Measurements from ENCODE around the gene KCNA1. TPM values are rescaled to one million over a fixed set of nuclear protein-coding genes. Genes with fewer than 3 reads are reported as not detected.

The KCNA1 gene
- polyA plus RNA-seq, 1 donor from 2014 or later: 14.7 TPM

DNA sequence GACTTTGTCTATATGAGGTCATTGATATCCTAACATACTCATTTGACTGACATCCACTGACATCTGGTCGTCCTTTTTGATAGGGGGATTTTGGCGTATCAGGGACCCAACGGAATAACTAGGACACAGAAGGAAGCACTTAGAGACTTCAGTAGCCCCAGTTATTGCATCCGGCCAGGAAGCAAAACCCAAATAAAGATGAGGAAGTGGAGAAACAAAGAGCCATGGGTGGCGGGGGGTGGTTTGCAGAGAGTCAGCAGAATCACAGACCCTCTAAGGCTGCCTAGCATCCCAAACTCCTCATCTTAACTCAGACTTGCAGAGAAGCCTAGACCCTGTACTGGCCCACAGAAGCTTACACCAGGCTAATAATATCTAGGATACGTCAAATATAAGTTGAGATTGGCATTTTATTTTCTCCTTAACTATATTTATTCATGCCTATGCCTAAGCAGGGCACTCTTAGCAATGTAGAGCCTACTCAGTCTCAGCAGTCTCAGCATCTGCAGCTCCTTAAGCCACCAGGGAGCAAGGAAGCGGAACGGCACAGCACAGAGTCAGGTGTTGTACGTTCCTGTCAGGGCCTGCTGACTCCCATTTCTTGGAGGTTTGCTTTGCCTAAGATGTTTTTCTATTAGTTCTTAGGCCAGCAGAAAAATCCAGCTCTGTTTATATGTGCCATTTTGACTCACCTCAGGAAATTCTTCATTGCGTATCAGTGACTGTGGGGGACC, 45.1 kb downstream of the KCNA1 start:
- Histone ChIP-seq H3F3A (ENCODE audit: insufficient read depth, low read length, poor library complexity, severe bottlenecking) (no peaks in the 10 kb centered on the region), H2AFZ (ENCODE audit: low read depth, low read length) (no peak overlapping the region)

DNA sequence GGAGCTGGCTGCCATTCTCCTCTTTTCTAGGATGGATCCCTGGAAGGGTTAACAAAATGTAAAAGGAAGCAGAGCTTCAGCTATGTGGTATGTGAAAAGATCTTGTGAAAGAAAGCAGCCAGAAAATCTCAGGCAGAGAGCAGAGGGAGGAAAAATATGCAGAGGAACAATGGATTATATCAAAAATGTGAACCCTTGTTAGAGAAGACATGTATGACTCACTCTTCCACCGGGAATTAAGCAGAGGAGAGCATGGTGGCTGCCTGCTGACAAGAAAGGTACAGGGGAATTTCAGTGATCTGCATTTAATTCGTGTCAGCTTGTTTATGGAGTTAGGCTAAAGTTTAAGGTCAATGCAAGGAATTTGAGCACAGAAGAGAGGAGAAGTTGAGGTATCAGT, 46.3 kb downstream of the KCNA1 start:
- H3K4me2 ChIP-seq (ENCODE audit: low read length): no peak overlapping the region
- peak overlapping the region; percentile 3 for H2AFZ ChIP-seq (ENCODE audit: low read depth, low read length)

More for the DNA sequence above, 45.1 kb downstream of the KCNA1 start:
- no peaks in the 10 kb centered on the region for H3K27me3 ChIP-seq (ENCODE audit: insufficient read depth, low read depth, low read length)
- H3K27ac ChIP-seq (ENCODE audit: low read length): no peak overlapping the region
- H3K79me2 ChIP-seq (replicated peaks; ENCODE audit: insufficient read depth, low read length): no peaks in the 10 kb centered on the region
- TF ChIP-seq MXI1 (conservative IDR thresholded peaks at IDR 0.05; ENCODE audit: poor library complexity, severe bottlenecking): no peak
- no peaks in the 10 kb centered on the region for H3K36me3 ChIP-seq (ENCODE audit: insufficient read depth, low read length)
- no peak overlapping the region for H3K4me3 ChIP-seq (ENCODE audit: low read length)
- no peaks in the 10 kb centered on the region for H3K9me3 ChIP-seq (ENCODE audit: low read length)
- H3K9me2 ChIP-seq (ENCODE audit: insufficient read depth, low read length): no peaks in the 10 kb centered on the region
- no peak overlapping the region for H3K4me2 ChIP-seq (ENCODE audit: low read length)
- H4K20me1 ChIP-seq (ENCODE audit: insufficient read depth): no peaks in the 10 kb centered on the region
- no peak overlapping the region for H3K9ac ChIP-seq (ENCODE audit: low read length)

GRCh38 chr12:4956968-4957367, 47.3 kb downstream of the KCNA1 start:
- Histone ChIP-seq H3K4me2 (ENCODE audit: low read length) (no peak overlapping the region), H3K36me3 (ENCODE audit: insufficient read depth, low read length) (no peaks in the 10 kb centered on the region), H3F3A (ENCODE audit: insufficient read depth, low read length, poor library complexity, severe bottlenecking) (no peaks in the 10 kb centered on the region), H3K9me2 (ENCODE audit: insufficient read depth, low read length) (no peaks in the 10 kb centered on the region), H3K79me2 (replicated peaks; ENCODE audit: insufficient read depth, low read length) (no peaks in the 10 kb centered on the region), H3K27ac (ENCODE audit: low read length) (no peak overlapping the region), H3K9ac (ENCODE audit: low read length) (no peak overlapping the region), H3K27me3 (ENCODE audit: insufficient read depth, low read depth, low read length) (no peaks in the 10 kb centered on the region), H4K20me1 (ENCODE audit: insufficient read depth) (no peaks in the 10 kb centered on the region), H3K4me3 (ENCODE audit: low read length) (no peak overlapping the region), H2AFZ (ENCODE audit: low read depth, low read length) (no peak overlapping the region), H3K9me3 (ENCODE audit: low read length) (no peaks in the 10 kb centered on the region)
- TF ChIP-seq, protein P1, sequence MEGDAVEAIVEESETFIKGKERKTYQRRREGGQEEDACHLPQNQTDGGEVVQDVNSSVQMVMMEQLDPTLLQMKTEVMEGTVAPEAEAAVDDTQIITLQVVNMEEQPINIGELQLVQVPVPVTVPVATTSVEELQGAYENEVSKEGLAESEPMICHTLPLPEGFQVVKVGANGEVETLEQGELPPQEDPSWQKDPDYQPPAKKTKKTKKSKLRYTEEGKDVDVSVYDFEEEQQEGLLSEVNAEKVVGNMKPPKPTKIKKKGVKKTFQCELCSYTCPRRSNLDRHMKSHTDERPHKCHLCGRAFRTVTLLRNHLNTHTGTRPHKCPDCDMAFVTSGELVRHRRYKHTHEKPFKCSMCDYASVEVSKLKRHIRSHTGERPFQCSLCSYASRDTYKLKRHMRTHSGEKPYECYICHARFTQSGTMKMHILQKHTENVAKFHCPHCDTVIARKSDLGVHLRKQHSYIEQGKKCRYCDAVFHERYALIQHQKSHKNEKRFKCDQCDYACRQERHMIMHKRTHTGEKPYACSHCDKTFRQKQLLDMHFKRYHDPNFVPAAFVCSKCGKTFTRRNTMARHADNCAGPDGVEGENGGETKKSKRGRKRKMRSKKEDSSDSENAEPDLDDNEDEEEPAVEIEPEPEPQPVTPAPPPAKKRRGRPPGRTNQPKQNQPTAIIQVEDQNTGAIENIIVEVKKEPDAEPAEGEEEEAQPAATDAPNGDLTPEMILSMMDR (IDR thresholded peaks at IDR 0.05; ENCODE audit: poor library complexity, severe bottlenecking): no peak
- TF ChIP-seq POLR2AphosphoS5 (IDR thresholded peaks at IDR 0.05) (no peak), EP300 (conservative IDR thresholded peaks at IDR 0.05; ENCODE audit: poor library complexity, severe bottlenecking) (no peak), RAD21 (conservative IDR thresholded peaks at IDR 0.05) (no peak), EZH2 (IDR thresholded peaks at IDR 0.05; ENCODE audit: borderline replicate concordance, insufficient read depth, low read length, poor library complexity, severe bottlenecking) (no peak), REST (IDR thresholded peaks at IDR 0.05; ENCODE audit: borderline replicate concordance) (no peak), MXI1 (conservative IDR thresholded peaks at IDR 0.05; ENCODE audit: poor library complexity, severe bottlenecking) (no peak), TAF1 (IDR thresholded peaks at IDR 0.05; ENCODE audit: low read depth) (no peak)

More for the DNA sequence above, 46.3 kb downstream of the KCNA1 start:
- Histone ChIP-seq H3K9me2 (ENCODE audit: insufficient read depth, low read length) (no peaks in the 10 kb centered on the region), H3K4me3 (ENCODE audit: low read length) (no peak overlapping the region), H3K9ac (ENCODE audit: low read length) (peak overlapping the region; percentile 9), H3K79me2 (replicated peaks; ENCODE audit: insufficient read depth, low read length) (no peaks in the 10 kb centered on the region), H3K27ac (ENCODE audit: low read length) (peak overlapping the region; percentile 34), H3K36me3 (ENCODE audit: insufficient read depth, low read length) (no peaks in the 10 kb centered on the region), H4K20me1 (ENCODE audit: insufficient read depth) (no peaks in the 10 kb centered on the region), H3F3A (ENCODE audit: insufficient read depth, low read length, poor library complexity, severe bottlenecking) (no peaks in the 10 kb centered on the region), H3K9me3 (ENCODE audit: low read length) (no peaks in the 10 kb centered on the region), H3K27me3 (ENCODE audit: insufficient read depth, low read depth, low read length) (no peaks in the 10 kb centered on the region)
- TF ChIP-seq EP300 (conservative IDR thresholded peaks at IDR 0.05; ENCODE audit: poor library complexity, severe bottlenecking): no peak
- TF ChIP-seq TAF1 (IDR thresholded peaks at IDR 0.05; ENCODE audit: low read depth): no peak
- TF ChIP-seq EZH2 (IDR thresholded peaks at IDR 0.05; ENCODE audit: borderline replicate concordance, insufficient read depth, low read length, poor library complexity, severe bottlenecking): no peak
- no peak for TF ChIP-seq REST (IDR thresholded peaks at IDR 0.05; ENCODE audit: borderline replicate concordance)
